ENCODE data around the gene TBCD. TPM values are rescaled to one million over a fixed set of nuclear protein-coding genes. Genes with fewer than 3 reads are reported as not detected.

The TBCD gene
- total and polyA plus RNA-seq, 12 donors = 41.3 to 107 (median 52.4) TPM

DNA sequence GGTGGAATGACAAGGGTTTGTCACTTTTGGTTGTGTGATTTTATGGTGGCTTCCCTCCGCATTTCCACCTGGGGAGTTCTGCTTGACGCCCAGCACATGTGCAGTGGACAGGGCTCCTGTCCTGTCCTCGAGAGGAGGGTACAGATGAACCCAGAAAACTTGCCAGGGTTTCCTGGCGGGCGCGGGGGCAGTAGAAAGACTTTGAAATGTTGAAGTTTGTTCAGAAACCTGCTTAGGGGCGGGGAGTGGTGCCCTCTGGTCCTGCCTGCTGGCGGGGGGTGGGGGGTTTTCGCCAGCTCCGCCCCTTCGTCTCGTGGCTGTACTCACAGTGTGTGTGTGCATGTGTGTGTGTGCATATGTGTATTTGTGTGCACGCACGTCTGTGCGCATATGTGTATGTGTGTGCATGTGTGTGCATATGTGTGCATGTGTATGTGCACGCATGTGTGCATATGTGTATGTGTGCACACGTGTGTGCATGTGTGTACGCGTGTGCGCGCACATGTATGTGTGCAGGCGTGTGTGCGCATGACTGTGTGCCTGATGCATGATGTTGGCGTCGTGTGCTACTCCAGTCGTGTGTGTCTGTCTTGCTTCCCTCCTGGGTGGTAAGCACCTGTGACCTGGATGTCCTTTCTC, 28.6 kb upstream of the TBCD start:
- Histone ChIP-seq H3K4me3 (no peak overlapping the region), H3K27me3 (no peaks in the 10 kb centered on the region), H3K27ac (no peak overlapping the region), H3K4me1 (peaks cover 0 to under 1% (median 0%) of the 10 kb centered on the region in 9 donors), H3K9me3 (no peaks in the 10 kb centered on the region), H3K36me3 (peaks cover 0 to 98% (median 18%) of the 10 kb centered on the region in 9 donors)
- TF ChIP-seq, protein P1, sequence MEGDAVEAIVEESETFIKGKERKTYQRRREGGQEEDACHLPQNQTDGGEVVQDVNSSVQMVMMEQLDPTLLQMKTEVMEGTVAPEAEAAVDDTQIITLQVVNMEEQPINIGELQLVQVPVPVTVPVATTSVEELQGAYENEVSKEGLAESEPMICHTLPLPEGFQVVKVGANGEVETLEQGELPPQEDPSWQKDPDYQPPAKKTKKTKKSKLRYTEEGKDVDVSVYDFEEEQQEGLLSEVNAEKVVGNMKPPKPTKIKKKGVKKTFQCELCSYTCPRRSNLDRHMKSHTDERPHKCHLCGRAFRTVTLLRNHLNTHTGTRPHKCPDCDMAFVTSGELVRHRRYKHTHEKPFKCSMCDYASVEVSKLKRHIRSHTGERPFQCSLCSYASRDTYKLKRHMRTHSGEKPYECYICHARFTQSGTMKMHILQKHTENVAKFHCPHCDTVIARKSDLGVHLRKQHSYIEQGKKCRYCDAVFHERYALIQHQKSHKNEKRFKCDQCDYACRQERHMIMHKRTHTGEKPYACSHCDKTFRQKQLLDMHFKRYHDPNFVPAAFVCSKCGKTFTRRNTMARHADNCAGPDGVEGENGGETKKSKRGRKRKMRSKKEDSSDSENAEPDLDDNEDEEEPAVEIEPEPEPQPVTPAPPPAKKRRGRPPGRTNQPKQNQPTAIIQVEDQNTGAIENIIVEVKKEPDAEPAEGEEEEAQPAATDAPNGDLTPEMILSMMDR (IDR thresholded peaks at IDR 0.05) = no peak
- DNase-seq = no peak
- intact Hi-C loops (cut with DNase I) = no loop called here
- WGBS, 2 donors = 92 to 95% methylated on average over 26 of the region's 26 CpGs
- ATAC-seq = no peak

DNA sequence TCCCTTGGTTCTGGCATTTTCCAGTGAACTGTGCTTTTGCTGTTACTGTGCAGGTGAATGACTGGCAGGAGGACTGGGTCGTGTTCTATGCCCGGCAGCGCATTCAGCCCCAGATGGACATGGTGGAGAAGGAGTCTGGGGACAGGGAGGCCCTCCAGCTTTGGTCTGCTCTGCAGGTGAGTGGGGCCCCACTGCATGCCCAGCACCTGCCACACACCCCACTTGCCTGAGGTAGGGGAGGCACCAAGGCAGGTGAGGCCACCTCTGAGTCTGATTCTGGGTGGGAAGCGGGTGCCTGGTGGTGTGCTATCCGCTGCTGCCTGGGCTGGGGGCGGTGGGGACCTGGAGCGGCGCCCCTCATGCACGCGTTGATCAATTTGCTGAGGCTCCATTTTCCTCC, 25.4 kb upstream of the TBCD start:
- no peak overlapping the region for H3K4me3 ChIP-seq
- H3K4me1 ChIP-seq = no peaks in the 10 kb centered on the region
- DNase-seq (no peak), ATAC-seq (peak in 1 of 8 donors; percentile 33)
- no peak overlapping the region for H3K27ac ChIP-seq
- peaks cover 0 to 93% (median 5%) of the 10 kb centered on the region in 9 donors for H3K36me3 ChIP-seq
- WGBS, 2 donors = 97% methylated on average over 10 of the region's 10 CpGs
- TF ChIP-seq, protein P1 (IDR thresholded peaks at IDR 0.05) = no peak
- H3K9me3 ChIP-seq = no peaks in the 10 kb centered on the region
- intact Hi-C loops (cut with DNase I) = no loop called here
- H3K27me3 ChIP-seq = no peaks in the 10 kb centered on the region

DNA sequence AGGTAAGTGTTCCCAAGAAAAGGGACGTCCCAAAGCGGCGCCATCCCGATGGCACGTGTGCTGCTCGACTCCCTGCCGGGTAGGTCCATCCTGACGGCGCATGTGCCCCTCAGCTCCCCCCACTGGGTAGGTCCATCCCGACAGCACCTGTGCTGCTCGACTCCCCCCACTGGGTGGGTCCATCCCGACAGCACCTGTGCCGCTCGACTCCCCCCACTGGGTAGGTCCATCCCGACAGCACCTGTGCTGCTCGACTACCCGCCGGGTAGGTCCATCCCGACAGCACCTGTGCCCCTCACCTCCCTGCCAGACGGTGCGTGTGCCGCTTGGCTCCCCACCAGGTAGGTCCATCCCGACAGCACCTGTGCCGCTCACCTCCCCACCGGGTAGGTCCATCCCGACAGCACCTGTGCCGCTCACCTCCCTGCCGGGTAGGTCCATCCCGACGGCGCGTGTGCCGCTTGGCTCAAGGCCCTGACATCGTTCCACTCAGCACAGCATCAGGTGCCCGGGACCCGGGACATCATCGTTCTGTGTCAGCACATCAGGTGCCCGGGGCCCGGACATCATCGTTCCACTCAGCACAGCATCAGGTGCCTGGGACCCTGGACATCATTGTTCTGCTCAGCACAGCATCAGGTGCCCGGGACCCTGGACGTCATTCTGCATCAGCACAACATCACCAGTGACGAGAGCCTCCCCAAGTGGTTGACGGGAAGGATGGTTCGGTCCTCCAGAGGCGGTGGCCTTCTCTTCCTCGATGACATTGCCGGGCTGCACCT, 22.2 kb upstream of the TBCD start:
- WGBS, 2 donors = 87 to 88% methylated on average over 48 of the region's 48 CpGs
- Histone ChIP-seq H3K4me3 (no peak overlapping the region), H3K36me3 (peaks cover 0 to 68% (median 5%) of the 10 kb centered on the region in 9 donors), H3K4me1 (peaks cover 0 to 3% (median 0%) of the 10 kb centered on the region in 9 donors), H3K27me3 (no peaks in the 10 kb centered on the region), H3K27ac (no peak overlapping the region), H3K9me3 (peaks cover 0 to 14% (median 0%) of the 10 kb centered on the region in 11 donors)
- peak in 2 of 8 donors; percentile 5 to 17 for ATAC-seq
- intact Hi-C loops (cut with DNase I) = loop anchor here in 1 of 10 donors (5.0 kb wide), 1 partner anchor 82 kb away; the partner anchor contains the start of gene WDR45B
- TF ChIP-seq, protein P1 (IDR thresholded peaks at IDR 0.05) = no peak
- no peak for DNase-seq

DNA sequence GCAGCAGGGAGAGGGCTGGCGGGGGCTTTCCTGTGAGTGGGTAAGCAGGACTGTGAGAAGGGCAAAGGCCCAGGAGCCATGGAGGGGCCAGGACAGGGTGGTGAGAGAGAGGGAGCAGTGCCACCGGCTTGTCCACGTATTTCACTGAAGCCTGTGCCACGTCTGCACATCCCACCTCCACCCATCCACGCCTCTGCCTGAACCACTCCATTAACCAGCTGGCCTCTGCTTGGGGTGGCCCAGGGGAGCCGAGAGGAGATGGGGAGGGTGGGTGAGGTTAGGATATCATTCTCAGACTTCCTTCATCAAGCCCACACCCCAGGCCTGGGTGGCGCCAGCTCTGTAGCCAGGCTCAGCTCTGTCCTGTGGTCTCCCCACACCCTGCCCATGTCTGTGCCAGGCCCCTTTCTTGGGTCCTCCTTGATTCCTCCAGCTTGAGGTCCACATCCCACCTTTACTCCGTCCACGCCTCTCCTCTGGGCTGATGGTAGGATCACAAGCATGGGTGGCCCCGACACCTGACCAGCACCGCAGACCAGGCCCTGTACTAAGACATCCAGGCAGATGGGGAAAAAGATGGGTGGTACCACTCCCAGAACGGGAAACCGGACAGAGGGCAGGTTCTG, 19.6 kb upstream of the TBCD start:
- no peak overlapping the region for H3K27ac ChIP-seq
- ATAC-seq (no peak), DNase-seq (no peak)
- no peak overlapping the region for H3K4me3 ChIP-seq
- H3K9me3 ChIP-seq = peaks cover 0 to 14% (median 0%) of the 10 kb centered on the region in 11 donors
- H3K36me3 ChIP-seq = peaks cover 0 to 43% (median 0%) of the 10 kb centered on the region in 9 donors
- intact Hi-C loops (cut with DNase I) = loop anchor here in 1 of 10 donors (5.0 kb wide), 1 partner anchor 85 kb away; the partner anchor contains the start of gene WDR45B
- H3K27me3 ChIP-seq = no peaks in the 10 kb centered on the region
- TF ChIP-seq, protein P1 (IDR thresholded peaks at IDR 0.05) = no peak
- WGBS, 2 donors = 93 to 94% methylated on average over 13 of the region's 13 CpGs
- H3K4me1 ChIP-seq = peaks cover 0 to 21% (median 11%) of the 10 kb centered on the region in 9 donors
